Neural progenitor cell (in vitro differentiated cells): ENCODE data around the gene TEX14.

ENCODE experiments used
- CTCF ChIP-seq: fragments of 200-600 bp; sonication (generic); IDR thresholded peaks from 2 replicates; pipeline ENCODE4 v1.5.1; 2017; ENCODE audit warnings: antibody characterized with exemption, mild to moderate bottlenecking
- EZH2 ChIP-seq: fragments of 200-600 bp; sonication (generic); IDR thresholded peaks from 2 replicates; pipeline ENCODE4 v1.6.1; 2017; ENCODE audit warnings: antibody characterized with exemption, mild to moderate bottlenecking, moderate library complexity
- EZH2phosphoT487 ChIP-seq: fragments of 200-600 bp; sonication (generic); IDR thresholded peaks from 2 replicates; pipeline ENCODE4 v1.6.1; 2017; ENCODE audit warnings: antibody characterized with exemption

- TF ChIP-seq CTCF (no peak), EZH2 (no peak), EZH2phosphoT487 (no peak)
Observed at GRCh38 chr17:58531661-58532554, 159.9 kb downstream of the TEX14 start.
